ENCODE measurements around the gene TCTA.

The TCTA gene

GRCh38 chr3:49410846-49411534, 1.2 kb upstream of the TCTA start:
- no peak for DNase-seq (ENCODE audit: low spot score)

GRCh38 chr3:49411535-49411967, 672 bp upstream of the TCTA start:
- DNase-seq (ENCODE audit: low spot score), result no peak

- no peak for DNase-seq (ENCODE audit: low spot score)
Measured at GRCh38 chr3:49412632-49413337, 562 bp downstream of the TCTA start.

- no peak for DNase-seq (ENCODE audit: low spot score)
Measured at GRCh38 chr3:49413338-49413734, 1.1 kb downstream of the TCTA start.

- DNase-seq (ENCODE audit: low spot score), result no peak
Measured at GRCh38 chr3:49414753-49415152, 2.5 kb downstream of the TCTA start.

- DNase-seq (ENCODE audit: low spot score), result no peak
Measured at GRCh38 chr3:49415931-49416601, 3.8 kb downstream of the TCTA start.

- no peak for DNase-seq (ENCODE audit: low spot score)
Measured at GRCh38 chr3:49416867-49417266, 4.6 kb downstream of the TCTA start.

- DNase-seq (ENCODE audit: low spot score), result no peak
Measured at GRCh38 chr3:49417516-49418120, 5.4 kb downstream of the TCTA start.

- DNase-seq (ENCODE audit: low spot score), result no peak
Measured at GRCh38 chr3:49421890-49422378, 9.7 kb downstream of the TCTA start.

GRCh38 chr3:49422379-49423248, 10.4 kb downstream of the TCTA start, which contains the start of gene AMT:
Gene AMT (minus strand): TSS chr3:49422473. CDS start chr3:49422450, 23 bp downstream.
- peak; percentile 91 for DNase-seq (ENCODE audit: low spot score)

- DNase-seq (ENCODE audit: low spot score), result no peak
Measured at GRCh38 chr3:49424816-49425215, 12.6 kb downstream of the TCTA start.

- DNase-seq (ENCODE audit: low spot score), result no peak
Measured at GRCh38 chr3:49427586-49427985, 15.4 kb downstream of the TCTA start.

- DNase-seq (ENCODE audit: low spot score), result no peak
Measured at GRCh38 chr3:49428752-49429080, 16.5 kb downstream of the TCTA start.

GRCh38 chr3:49434731-49435130, 22.5 kb downstream of the TCTA start:
- no peak for DNase-seq (ENCODE audit: low spot score)

GRCh38 chr3:49445391-49445790, 33.2 kb downstream of the TCTA start:
- no peak for DNase-seq (ENCODE audit: low spot score)

GRCh38 chr3:49453621-49454020, 41.4 kb downstream of the TCTA start:
- DNase-seq (ENCODE audit: low spot score), result no peak

GRCh38 chr3:49454458-49454857, 42.2 kb downstream of the TCTA start:
- DNase-seq (ENCODE audit: low spot score), result no peak

- no peak for DNase-seq (ENCODE audit: low spot score)
Measured at GRCh38 chr3:49454898-49455681, 42.9 kb downstream of the TCTA start.

- DNase-seq (ENCODE audit: low spot score), result no peak
Measured at GRCh38 chr3:49456466-49456865, 44.2 kb downstream of the TCTA start.

- DNase-seq (ENCODE audit: low spot score), result no peak
Measured at GRCh38 chr3:49460188-49460890, 48.1 kb downstream of the TCTA start.

Data from HuH-7.5 (cell line).